ENCODE results near the gene DOCK4. TPM values are rescaled to one million over a fixed set of nuclear protein-coding genes. Genes with fewer than 3 reads are reported as not detected.

Gene DOCK4
- total RNA-seq, 1 experiment from 2014 or later = 4.9 TPM

DNA sequence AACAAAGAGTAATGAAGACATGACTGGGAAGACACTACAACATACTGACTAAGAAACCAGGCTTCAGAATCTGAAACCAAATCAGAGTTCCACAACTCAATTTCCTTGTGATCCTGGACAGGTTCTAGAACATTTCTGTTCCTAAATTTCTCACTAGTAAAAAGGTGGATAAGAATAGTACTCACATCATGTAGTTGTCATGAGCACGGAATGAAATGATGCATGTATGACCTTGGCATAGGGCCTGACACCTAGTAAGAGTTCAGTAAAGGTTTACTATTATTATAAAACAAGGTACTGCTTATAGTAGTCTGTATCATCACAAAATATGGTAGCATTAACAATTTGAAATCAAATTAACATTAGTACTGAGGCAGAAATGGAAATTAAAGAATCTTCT lies 19.9 kb downstream of the DOCK4 start:
- H3K79me2 ChIP-seq (ENCODE audit: insufficient read depth, low read length) = no peaks in the 10 kb centered on the region; the same call in 1 of the 2 replicates

More for the DNA sequence above, 19.9 kb downstream of the DOCK4 start:
- Mint-ChIP-seq H3K27ac (no peak overlapping the region), H3K4me3 (no peak overlapping the region), H3K36me3 (ENCODE audit: insufficient read depth in 1 of 3, low read depth in 3 of 3) (no peaks in the 10 kb centered on the region), H3K4me1 (no peaks in the 10 kb centered on the region), H3K27me3 (ENCODE audit: low read depth) (no peaks in the 10 kb centered on the region), H3K9me3 (no peaks in the 10 kb centered on the region)
- Histone ChIP-seq H3K9ac (ENCODE audit: extremely low read depth, insufficient read length, low read length) (no peak overlapping the region), H3K4me2 (ENCODE audit: insufficient read depth, insufficient read length, low read length) (no peak overlapping the region), H2BK12ac (ENCODE audit: insufficient read length, low read depth, low read length) (no peak overlapping the region), H3K23me2 (ENCODE audit: insufficient read length, low read depth, low read length, poor library complexity, severe bottlenecking) (no peaks in the 10 kb centered on the region), H2BK120ac (ENCODE audit: low read depth, low read length, poor library complexity, severe bottlenecking) (no peak overlapping the region), H4K91ac (ENCODE audit: insufficient read length, low read depth, low read length) (no peak overlapping the region), H3K4me1 (ENCODE audit: insufficient read depth, low read length) (no peaks in the 10 kb centered on the region; the same call in 1 of the 2 replicates), H3K23ac (ENCODE audit: insufficient read length, low read depth, low read length) (no peak overlapping the region), H2AK5ac (ENCODE audit: insufficient read length, low read length) (no peak overlapping the region), H3K4ac (ENCODE audit: low read depth, low read length) (no peak overlapping the region), H3K9me3 (ENCODE audit: control insufficient read depth, low read depth, low read length) (no peaks in the 10 kb centered on the region), H3K14ac (ENCODE audit: insufficient read depth, low read length) (no peak overlapping the region), H2BK20ac (ENCODE audit: low read depth, low read length, poor library complexity, severe bottlenecking) (no peak overlapping the region), H3K27me3 (ENCODE audit: insufficient read depth, low read length) (no peaks in the 10 kb centered on the region), H2BK5ac (ENCODE audit: insufficient read length, low read length) (no peak overlapping the region), H4K5ac (ENCODE audit: insufficient read length, low read depth, low read length) (no peak overlapping the region), H3T11ph (ENCODE audit: low read length) (no peak overlapping the region), H3K56ac (ENCODE audit: insufficient read length, low read depth, low read length) (no peak overlapping the region), H4K20me1 (ENCODE audit: control insufficient read depth, insufficient read depth, insufficient read length) (no peaks in the 10 kb centered on the region), H3K18ac (ENCODE audit: insufficient read length, low read depth, low read length) (no peak overlapping the region), H2AFZ (ENCODE audit: low read length) (no peak overlapping the region), H3K79me1 (ENCODE audit: insufficient read depth, low read depth, low read length, poor library complexity, severe bottlenecking) (no peaks in the 10 kb centered on the region), H3K27ac (ENCODE audit: insufficient read length, low read depth, low read length) (no peak overlapping the region), H2BK15ac (ENCODE audit: low read depth, low read length) (no peak overlapping the region), H4K8ac (replicated peaks; ENCODE audit: insufficient read length, low read depth, low read length) (no peak overlapping the region)
- no CpG with 5 or more reads among the region's 1 CpG for WGBS (ENCODE audit: extremely low coverage, insufficient read length, low lambda C conversion rate)
- TF ChIP-seq, protein P1, sequence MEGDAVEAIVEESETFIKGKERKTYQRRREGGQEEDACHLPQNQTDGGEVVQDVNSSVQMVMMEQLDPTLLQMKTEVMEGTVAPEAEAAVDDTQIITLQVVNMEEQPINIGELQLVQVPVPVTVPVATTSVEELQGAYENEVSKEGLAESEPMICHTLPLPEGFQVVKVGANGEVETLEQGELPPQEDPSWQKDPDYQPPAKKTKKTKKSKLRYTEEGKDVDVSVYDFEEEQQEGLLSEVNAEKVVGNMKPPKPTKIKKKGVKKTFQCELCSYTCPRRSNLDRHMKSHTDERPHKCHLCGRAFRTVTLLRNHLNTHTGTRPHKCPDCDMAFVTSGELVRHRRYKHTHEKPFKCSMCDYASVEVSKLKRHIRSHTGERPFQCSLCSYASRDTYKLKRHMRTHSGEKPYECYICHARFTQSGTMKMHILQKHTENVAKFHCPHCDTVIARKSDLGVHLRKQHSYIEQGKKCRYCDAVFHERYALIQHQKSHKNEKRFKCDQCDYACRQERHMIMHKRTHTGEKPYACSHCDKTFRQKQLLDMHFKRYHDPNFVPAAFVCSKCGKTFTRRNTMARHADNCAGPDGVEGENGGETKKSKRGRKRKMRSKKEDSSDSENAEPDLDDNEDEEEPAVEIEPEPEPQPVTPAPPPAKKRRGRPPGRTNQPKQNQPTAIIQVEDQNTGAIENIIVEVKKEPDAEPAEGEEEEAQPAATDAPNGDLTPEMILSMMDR (conservative IDR thresholded peaks at IDR 0.05) = no peak
- DNase-seq = no peak
